ENCODE data around the gene B4GALT2. TPM values are rescaled to one million over a fixed set of nuclear protein-coding genes. Genes with fewer than 3 reads are reported as not detected.

The B4GALT2 gene
- total RNA-seq, 4 donors from 2014 or later: 45.3 to 94.5 (median 77.5) TPM

GRCh38 chr1:44038876-44039657, 60.1 kb downstream of the B4GALT2 start:
- no peak for DNase-seq (ENCODE audit: extremely low spot score)
- no peak overlapping the region for H3K4me3 ChIP-seq
- 83% methylated on average over 2 of the region's 2 CpGs for WGBS
- no peaks in the 10 kb centered on the region for H3K9me3 ChIP-seq
- peaks cover 21 to 32% (median 28%) of the 10 kb centered on the region in 4 donors for H3K4me1 ChIP-seq
- no peaks in the 10 kb centered on the region for H3K27me3 ChIP-seq
- TF ChIP-seq POLR2A (IDR thresholded peaks at IDR 0.05; ENCODE audit: low read depth) (no peak), EP300 (IDR thresholded peaks at IDR 0.05) (no peak), POLR2AphosphoS5 (IDR thresholded peaks at IDR 0.05) (no peak)
- TF ChIP-seq, protein P1, sequence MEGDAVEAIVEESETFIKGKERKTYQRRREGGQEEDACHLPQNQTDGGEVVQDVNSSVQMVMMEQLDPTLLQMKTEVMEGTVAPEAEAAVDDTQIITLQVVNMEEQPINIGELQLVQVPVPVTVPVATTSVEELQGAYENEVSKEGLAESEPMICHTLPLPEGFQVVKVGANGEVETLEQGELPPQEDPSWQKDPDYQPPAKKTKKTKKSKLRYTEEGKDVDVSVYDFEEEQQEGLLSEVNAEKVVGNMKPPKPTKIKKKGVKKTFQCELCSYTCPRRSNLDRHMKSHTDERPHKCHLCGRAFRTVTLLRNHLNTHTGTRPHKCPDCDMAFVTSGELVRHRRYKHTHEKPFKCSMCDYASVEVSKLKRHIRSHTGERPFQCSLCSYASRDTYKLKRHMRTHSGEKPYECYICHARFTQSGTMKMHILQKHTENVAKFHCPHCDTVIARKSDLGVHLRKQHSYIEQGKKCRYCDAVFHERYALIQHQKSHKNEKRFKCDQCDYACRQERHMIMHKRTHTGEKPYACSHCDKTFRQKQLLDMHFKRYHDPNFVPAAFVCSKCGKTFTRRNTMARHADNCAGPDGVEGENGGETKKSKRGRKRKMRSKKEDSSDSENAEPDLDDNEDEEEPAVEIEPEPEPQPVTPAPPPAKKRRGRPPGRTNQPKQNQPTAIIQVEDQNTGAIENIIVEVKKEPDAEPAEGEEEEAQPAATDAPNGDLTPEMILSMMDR (IDR thresholded peaks at IDR 0.05): no peak
- no peaks in the 10 kb centered on the region for H3K36me3 ChIP-seq
- intact Hi-C loops (cut with DNase I): loop anchor here (10.0 kb wide), 1 partner anchor 274 kb away; no protein-coding TSS in a partner anchor
- H3K27ac ChIP-seq (replicated peaks in 1 of 4): no peak overlapping the region

- TF ChIP-seq POLR2AphosphoS5 (IDR thresholded peaks at IDR 0.05) (no peak), EP300 (IDR thresholded peaks at IDR 0.05) (no peak), POLR2A (IDR thresholded peaks at IDR 0.05; ENCODE audit: low read depth) (no peak)
- TF ChIP-seq, protein P1 (IDR thresholded peaks at IDR 0.05): no peak
- no peak overlapping the region for H3K27ac ChIP-seq (replicated peaks in 1 of 4)
- intact Hi-C loops (cut with DNase I): no loop called here
- no peaks in the 10 kb centered on the region for H3K36me3 ChIP-seq
- no peak overlapping the region for H3K4me3 ChIP-seq
- H3K27me3 ChIP-seq: no peaks in the 10 kb centered on the region
- no peaks in the 10 kb centered on the region for H3K9me3 ChIP-seq
- peaks cover 16 to 19% (median 18%) of the 10 kb centered on the region in 4 donors for H3K4me1 ChIP-seq
- WGBS: 89% methylated on average over 2 of the region's 2 CpGs
- no peak for DNase-seq (ENCODE audit: extremely low spot score)
Measured at GRCh38 chr1:44040418-44040817, 61.4 kb downstream of the B4GALT2 start.

Other genes with a start within 250 kb of the B4GALT2 start
- 1 to 10 TPM in 1 of 4 donors, under 1 TPM in 2, not detected in 1; 0.39 to 1.1 (median 0.42) TPM for gene ARTN, start 45.4 kb upstream of the B4GALT2 start, total RNA-seq
- gene IPO13, start 32.3 kb upstream of the B4GALT2 start, total RNA-seq: 10 to 100 TPM; 24.5 to 39.9 (median 29.1) TPM
- 10 to 100 TPM; 13.7 to 29.2 (median 19.2) TPM for gene DPH2, start 9.2 kb upstream of the B4GALT2 start, total RNA-seq
- gene ATP6V0B, start 4.2 kb upstream of the B4GALT2 start, total RNA-seq: 100 to 1,000 TPM in 1 of 4 donors, 10 to 100 TPM in 3; 68.1 to 122 (median 98.2) TPM
- 1 to 10 TPM; 6.2 to 7.3 (median 6.7) TPM for gene CCDC24, start 12.4 kb downstream of the B4GALT2 start, total RNA-seq
- gene SLC6A9, start 52.3 kb downstream of the B4GALT2 start, total RNA-seq: 10 to 100 TPM in 2 of 4 donors, 1 to 10 TPM in 2; 5.2 to 17.9 (median 7.8) TPM
- gene KLF17, start 139.6 kb downstream of the B4GALT2 start, total RNA-seq: 1 to 10 TPM in 2 of 4 donors, under 1 TPM in 2; 0.42 to 2.0 (median 1.1) TPM
- gene KLF18, start 162.4 kb downstream of the B4GALT2 start, total RNA-seq: not detected
- 10 to 100 TPM; 24.0 to 34.6 (median 30.4) TPM for gene DMAP1, start 234.3 kb downstream of the B4GALT2 start, total RNA-seq